Astrocyte (in vitro differentiated cells and primary cell): Measurements from ENCODE around the gene DOCK1.

Source experiments
- EZH2 ChIP-seq: IDR thresholded peaks from 2 replicates; pipeline ENCODE4 v1.6.1; 2012; ENCODE audit warnings: mild to moderate bottlenecking, low read length, inconsistent platforms; ENCODE audit not compliant: insufficient read depth
- TF ChIP-seq, protein P1 (sequence below): IDR thresholded peaks from 2 replicates; pipeline ENCODE4 v1.5.1; 2011; ENCODE audit warnings: low read depth, mild to moderate bottlenecking, inconsistent platforms, low read length, moderate library complexity; ENCODE audit not compliant: insufficient read depth

DNA sequence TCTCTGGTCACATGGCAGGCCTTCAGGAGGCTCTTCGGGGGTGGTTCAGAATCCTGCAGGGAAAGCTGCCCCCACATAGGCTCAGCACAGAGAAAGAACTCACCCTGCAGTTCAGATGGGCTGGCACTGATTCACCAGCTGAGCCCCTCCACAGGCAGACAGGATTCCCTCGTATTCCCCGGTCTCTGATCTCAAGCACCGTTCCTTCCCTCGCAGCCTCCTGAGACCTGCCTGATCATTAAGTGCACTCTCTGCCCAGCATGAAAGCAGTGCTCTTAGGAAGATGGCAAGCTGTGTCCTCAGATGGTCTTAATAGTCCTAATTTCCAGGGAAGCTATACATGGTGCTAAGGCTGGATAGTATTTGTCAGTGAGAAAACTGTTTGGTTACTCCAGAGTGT lies 565.7 kb downstream of the DOCK1 start:
- no peak for TF ChIP-seq EZH2
- TF ChIP-seq, protein P1, sequence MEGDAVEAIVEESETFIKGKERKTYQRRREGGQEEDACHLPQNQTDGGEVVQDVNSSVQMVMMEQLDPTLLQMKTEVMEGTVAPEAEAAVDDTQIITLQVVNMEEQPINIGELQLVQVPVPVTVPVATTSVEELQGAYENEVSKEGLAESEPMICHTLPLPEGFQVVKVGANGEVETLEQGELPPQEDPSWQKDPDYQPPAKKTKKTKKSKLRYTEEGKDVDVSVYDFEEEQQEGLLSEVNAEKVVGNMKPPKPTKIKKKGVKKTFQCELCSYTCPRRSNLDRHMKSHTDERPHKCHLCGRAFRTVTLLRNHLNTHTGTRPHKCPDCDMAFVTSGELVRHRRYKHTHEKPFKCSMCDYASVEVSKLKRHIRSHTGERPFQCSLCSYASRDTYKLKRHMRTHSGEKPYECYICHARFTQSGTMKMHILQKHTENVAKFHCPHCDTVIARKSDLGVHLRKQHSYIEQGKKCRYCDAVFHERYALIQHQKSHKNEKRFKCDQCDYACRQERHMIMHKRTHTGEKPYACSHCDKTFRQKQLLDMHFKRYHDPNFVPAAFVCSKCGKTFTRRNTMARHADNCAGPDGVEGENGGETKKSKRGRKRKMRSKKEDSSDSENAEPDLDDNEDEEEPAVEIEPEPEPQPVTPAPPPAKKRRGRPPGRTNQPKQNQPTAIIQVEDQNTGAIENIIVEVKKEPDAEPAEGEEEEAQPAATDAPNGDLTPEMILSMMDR: no peak
